ENCODE results near the gene EEF1G.

DNA sequence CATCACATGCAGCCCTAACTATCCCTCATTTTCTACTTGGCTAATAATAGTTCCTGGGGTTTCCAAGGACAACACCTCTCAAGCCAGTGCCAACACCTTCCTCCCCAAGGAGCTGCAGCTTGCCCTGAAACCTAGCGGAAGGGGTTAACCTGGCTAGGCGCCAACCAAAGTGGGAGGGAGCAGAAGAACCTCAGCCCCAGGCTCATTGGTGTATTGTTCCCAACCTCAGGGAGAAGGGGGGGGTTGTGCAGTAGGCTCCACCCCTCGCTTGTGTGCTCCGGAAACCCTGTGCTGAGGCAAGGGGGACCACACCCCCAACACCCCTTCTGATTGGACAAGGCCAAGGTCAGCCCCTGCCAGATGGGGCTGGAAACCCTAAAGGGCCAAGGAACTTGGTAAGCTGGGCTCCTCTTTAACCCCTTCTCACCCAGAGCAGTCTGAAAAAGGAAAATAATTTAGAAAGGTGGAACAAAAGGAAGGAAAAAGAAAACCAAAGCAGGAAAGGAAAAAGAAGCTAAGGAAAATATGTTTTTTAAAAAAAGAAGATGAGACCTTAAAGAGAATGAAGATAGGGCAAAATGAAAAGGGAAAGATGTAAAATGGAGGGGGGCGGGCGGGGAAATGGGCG lies 25.5 kb upstream of the EEF1G start:
- TF ChIP-seq CTCF (IDR thresholded peaks at IDR 0.05) (no peak), EP300 (IDR thresholded peaks at IDR 0.05) (no peak), POLR2A (IDR thresholded peaks at IDR 0.05) (no peak)

Measured in sigmoid colon (tissue), 4 donors.